Activated naive CD4-positive, alpha-beta T cell (primary cell): ENCODE measurements around the gene MAP7.
A peak's percentile ranks its signal among the peaks of the same experiment; 100 is the strongest.
"Not testable (repeated sequence)": the region's sequence is repeated elsewhere in the genome, so short reads cannot be mapped to it uniquely, and the experiment has no call there.

ENCODE experiments used
- DNase-seq, 4 experiments: peaks; one replicate each; lab custom pipeline; 2025; lab: John Stamatoyannopoulos, UW

The MAP7 gene

DNA sequence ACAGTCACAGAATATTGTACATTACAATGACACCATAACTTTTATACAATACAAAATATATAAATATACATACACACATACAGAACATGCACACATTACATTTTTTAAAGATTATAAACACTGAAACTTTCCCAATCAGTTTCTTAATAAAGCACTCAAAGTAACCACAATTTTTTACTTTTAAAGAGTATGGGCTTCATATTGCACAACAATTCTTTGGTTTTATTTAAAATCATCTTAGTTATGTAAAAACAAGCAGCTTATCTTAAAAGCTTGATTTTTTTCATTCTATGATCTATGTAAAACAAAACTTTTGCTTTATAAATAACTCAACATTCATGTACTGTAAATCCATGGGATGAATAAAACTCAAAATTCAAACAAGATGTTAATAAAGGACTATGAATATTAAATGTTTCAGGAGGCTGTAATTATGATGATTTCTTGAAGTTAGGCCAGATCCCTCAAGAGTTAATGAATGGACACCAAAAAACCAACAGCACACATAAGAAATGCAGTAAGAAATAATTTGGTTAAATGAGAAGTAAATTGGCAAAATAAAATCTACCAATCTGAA lies 167.5 kb downstream of the MAP7 start:
- DNase-seq = no peak

DNA sequence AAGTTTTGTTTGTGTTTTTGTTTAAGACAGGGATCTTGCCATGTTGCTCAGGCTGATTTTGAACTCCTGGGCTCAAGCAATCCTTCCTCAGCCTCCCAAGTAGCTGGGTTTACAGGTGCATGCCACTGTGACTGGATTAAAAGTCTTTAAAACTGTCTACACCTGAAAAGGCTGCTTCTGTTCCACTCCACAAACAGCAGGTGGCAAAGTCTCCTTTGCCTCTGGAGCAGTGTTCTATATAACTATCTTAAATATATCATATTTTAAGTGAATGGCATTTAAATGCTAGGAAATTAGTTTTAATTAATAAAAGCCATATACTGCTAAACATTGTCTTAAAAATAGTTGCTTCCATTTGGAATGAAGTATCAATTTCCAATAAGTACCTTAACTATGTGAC lies 171.3 kb downstream of the MAP7 start:
- DNase-seq = no peak

DNA sequence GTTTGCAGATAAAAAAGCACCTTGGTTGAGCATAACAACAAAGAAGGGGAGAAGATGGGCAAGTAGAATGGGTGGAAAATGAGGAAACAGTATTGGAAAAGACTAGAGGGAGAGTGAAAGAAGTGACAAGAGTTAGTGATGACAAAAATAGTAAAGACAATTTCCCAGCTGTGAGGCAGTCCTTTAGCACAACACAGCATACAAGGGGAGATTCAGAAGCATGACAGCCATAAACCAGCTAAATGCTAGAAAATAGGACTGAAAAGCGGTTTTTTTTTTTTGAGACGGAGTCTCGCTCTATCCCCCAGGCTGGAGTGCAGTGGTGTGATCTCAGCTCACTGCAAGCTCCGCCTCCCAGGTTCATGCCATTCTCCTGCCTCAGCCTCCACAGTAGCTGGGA lies 174.4 kb downstream of the MAP7 start:
- DNase-seq = not testable (repeated sequence)

DNA sequence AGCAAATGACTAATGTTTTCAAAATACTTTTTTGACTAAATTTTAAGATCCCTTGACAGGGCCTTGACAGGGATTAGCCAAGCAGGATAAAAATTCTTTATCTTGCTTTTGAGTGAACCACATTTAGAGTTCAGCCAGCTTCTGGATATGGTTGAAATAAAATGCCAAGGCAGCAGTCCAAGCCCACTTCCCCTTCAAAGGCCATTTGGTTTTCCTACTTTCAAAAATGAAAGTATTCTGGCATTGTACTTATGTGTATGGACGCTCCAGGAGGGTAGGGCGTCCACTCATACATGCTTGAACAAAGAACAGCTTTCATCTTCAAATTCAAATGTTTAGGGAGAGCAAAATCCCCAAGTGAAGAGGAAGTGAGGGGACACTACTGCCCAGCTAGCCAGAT lies 178.3 kb downstream of the MAP7 start:
- no peak for DNase-seq

DNA sequence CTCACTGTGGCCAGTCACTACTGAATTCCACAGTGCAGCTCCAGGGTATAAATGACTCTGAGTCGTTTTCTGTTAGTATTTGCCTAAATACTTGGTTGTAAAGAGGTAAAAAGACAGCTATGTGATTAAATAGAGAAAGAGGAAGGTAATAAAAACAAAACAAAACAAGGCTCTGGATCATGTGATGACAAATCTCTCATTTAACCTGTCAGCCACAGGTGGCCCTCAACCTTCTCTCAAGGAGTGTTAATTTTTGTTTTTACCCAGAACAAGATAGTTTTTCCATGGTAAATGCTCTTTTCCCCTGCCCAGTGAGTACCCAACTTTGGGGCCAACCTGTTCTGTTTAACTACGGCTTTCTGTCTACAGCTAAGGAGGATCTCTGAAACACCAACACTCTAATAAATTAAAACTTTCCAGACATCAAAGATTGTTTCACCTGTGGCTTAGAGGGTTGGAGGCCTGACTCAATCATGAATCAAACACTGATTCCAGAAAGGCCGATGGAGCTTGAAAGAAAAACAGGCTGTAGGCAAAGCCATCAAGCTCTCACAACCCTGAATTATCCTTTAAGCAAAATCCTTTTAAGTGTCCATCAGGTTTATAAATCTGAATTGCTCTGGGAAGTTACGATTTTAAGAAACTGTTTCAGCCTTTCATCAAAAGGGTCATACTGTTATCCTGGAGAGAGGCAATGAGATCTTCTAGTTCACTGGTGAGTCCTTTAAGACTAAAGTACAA lies 179.1 kb downstream of the MAP7 start:
- DNase-seq = no peak

DNA sequence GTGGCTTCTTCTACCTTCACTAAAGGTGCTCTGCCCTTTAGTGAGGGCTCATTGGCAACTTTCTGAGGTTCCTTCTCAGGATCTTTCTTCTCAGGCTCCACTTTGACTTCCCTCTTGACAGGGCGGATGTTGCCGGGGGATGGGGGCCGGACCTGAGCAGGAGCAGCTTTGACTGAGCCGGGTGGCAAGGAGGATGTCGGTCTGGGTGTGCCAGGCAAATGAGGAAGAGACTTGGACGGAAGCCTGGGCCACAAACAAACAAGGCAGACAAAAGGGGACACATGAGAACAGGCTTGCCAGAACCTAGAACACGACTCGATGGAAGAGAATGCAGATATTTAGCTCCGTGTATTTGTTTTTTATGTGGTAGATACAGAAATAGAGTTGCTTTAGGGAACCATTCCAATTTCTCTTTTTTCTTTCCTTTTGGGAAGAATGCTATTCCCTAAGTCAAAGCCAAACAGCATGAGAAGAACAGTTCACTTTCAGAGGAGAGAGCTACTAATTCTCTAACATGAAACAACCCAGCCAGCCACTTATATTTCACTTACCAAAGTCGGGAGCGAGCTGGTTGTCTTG lies 184.4 kb downstream of the MAP7 start:
- peak in 1 of 4 experiments; percentile 2 for DNase-seq

DNA sequence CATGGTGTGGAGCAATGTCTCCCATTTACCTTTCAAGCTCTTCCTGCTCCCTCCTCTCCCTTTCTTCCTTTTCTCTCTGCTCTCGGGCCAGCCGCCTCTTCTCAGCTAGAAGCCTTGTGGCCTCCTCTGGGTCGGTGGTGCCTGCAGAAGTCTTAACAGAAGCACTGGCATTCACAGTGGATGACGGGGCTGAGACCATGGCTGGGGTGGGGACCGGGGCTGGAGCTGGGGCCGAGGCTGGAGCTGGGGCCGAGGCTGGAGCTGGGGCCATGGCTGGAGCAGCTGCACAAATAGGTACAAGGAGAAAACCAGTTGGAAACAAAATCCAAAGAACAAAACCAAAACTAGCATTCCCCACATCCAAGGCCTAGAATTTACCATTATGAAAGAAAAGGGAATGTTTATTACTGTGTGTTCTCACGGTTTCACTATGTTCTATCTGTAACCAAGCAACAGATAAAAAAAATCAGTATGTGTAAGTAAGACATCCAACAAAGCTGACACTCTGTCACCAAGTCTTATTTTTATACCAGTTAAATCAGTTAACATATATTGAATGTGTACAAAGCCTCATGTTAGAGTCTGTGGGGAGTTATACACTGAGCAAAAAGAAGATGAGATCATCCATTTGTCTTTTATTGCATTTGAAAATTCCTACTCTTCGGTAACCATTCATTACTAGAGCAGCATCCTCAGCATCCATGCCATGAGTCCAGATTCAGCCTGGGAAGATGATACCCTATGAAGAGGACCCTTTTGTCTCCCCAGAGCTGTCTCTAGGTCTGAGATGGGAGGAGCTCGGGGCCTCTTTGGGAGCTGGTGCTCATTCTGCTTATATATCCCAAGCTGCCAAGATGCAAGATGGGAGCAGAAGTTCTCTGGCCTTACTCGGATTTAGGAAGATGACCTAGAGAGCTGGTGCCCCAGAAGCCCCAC lies 187.5 kb downstream of the MAP7 start:
- no peak for DNase-seq

DNA sequence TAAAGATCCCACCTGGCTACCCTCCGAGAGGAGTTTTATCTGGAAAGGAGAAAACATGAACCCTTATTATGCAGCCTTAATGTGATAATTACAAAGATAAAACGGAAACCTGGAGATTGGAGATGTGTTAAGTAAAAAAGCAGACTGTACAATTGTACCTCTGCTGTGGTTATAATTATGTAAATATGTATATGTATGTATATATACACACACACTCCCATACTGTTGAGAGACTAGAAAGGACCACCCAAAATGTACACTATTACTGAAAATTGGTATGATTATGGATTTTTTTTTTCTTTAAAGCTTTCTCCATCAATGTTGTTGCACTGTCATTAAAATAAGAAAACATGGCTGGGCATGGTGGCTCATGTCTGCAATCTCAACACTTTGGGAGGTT lies 188.4 kb downstream of the MAP7 start:
- no peak for DNase-seq

DNA sequence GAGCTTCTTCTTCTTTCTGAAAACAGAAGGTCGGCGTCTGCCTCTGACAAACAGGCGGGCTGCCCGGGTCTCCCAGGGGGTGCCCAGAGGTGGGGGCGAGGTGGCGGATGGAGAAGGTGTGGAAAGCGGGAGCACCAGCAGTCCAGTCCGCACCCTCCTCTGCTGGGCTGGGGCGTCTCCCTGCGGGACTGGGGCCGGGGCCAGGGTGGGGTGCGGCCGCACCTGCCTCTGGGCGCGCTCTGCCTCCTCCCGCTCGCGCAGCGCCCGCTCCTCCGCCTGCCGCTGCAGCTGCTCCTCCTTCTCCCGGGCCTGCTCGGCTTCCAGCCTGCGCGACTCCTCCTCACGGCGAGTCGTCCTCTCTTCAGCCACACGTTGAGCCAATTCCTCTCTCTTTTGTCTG lies 189.4 kb downstream of the MAP7 start:
- DNase-seq = no peak

DNA sequence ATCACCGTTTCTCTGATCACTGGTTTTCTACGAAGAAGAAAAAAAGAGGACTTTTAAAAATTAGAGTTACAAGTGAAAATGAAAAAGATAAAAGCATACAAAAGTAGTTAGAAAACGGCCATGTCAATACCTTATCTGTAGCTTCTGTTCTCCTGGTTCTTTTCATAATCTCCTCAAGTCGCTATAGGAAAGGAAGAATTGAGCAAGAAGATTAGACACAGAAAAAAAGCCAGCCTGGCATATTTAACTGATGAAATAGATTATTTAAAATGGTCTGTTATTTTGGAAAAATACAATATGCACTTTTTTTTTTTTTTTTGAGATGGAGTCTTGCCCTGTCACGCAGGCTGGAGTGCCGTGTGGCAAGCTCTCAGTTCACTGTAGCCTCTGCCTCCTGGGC lies 190.4 kb downstream of the MAP7 start:
- no peak for DNase-seq

DNA sequence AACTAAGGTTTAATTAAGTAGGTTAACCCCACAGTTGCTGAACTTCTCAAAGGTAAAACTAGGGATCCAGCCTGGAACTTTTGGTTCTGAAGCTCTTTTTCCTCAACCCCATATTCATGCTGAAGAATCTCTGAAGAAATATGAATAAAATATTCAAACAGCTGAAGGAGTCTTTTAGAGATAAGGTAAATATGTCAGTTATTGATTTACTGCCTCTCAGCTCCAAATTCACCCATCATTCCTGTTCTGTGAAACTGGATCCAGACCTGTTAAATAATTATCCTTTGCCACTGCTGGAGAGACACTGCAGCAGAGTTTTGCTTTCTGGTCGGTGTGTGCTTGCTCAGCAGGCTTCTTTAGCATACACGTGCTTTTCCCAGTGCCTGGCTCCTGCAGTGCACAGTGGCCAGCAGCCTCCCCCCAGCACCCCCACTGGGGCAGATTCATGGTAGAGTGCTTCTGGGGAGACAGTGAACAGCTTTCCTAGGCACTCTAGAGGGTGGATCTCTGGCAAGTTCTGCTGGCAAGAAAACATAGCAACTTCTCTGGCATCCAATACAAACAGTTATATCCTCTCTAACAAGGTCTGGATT lies 198.6 kb downstream of the MAP7 start:
- DNase-seq = no peak

DNA sequence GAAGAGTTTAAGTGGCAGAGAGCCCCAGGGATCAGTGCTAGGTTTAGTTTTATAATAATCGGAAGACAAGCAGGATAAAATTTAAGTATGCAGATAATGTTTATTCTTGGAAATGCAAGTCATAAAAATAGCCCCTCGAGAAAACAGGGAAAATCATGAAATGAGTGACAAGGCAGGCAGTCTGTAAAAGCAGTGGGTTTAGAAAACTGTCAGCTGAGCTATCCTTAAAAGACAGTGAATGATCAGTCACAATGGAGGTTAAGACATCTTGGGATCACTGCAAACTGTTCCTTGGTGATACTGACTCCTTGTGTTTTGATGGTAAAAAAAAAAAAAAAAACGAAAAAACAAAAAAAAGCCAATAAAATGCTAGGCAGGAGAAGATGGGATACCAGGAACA lies 199.3 kb downstream of the MAP7 start:
- no peak for DNase-seq

DNA sequence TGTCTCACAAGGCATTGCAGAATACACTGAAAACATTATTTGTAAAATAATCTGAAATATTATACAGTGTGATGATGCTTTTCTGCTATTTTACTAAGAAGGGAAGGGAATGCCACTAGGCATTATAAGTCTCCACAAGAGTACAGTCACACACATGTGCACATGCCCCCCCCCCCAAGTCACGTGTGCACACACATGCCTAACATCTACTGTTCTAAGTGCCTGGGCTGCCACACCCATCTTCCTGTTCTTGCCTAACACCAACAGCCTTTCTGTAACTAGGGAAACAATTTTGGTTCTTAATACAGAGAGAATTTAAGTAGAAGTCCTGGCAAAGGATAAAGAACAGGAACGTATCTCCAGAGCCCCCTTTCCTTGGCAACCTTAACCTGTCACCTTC lies 202.4 kb downstream of the MAP7 start:
- no peak for DNase-seq

DNA sequence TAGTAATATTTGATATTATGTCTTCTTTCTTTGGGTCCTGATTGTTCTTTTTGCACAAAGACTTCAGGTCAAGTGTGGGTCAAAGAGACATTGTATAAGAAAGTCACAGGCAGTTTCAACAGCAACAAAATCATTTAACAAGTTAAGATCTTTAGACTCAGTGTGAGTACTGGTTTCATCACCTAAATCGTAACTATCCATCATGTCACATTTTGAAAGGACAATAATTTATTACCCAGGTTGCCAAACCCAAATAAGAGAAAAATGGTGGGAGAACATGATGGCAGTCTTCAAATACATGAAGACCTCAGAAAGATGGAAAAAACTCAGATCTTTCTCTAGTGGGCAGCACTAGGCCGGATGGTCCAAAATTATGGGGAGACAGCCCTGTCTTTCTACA lies 205.1 kb downstream of the MAP7 start:
- no peak for DNase-seq

DNA sequence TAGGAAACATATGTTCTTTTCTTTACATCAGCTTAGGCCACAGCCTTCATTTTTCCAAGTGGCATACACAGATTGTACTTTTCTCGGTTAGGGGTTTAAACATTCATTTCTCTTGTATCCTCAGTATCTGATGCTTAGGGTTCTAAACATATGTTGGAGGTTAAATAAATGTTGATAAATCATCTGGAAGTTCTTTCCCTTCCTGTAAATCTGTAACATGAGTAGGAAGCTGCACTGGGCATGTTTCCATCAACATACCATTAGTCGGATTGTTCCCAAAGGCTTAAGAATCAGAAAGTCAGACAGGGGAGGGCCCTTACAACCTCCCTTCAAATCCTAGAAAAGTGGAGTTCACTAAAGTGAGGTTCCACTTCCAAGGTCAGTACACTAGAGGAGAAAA lies 205.8 kb downstream of the MAP7 start:
- DNase-seq = no peak

DNA sequence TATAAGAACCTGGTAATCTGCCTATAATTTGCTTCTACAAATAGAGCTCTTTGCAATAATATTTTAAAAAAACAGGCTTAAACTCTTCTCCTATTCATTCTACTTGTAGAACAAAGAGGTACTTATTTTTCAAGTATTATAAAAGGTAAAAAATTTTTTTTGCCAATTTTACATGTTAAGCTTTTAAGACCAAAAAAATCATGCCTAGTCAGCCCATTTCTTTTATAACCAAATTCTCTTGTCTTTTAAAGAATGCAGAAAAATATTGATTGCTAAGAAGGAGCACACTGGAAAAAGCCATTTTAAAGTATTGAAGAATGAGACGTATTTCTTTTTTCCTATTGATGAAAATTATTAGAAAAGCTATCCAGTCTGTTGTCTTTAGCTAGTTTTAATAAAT lies 206.5 kb downstream of the MAP7 start:
- no peak for DNase-seq

DNA sequence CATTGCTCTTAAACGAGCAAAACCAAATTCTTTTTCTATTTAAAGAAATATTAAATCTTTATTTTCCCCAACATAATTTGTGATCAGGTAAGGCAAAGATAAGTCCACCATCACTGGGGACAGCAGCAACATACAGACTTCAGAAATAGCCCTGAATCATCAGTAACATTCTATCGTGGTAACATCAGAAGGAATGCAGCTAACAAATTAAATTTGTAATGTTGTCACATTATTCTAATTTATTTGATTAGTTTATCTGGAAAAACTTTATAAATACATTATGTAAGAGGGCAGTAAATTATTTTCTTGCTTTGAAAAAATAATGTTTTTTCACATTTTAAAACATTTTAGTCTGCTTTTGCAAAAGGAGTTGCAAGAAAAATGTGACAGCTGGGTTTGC lies 206.9 kb downstream of the MAP7 start:
- DNase-seq = no peak

DNA sequence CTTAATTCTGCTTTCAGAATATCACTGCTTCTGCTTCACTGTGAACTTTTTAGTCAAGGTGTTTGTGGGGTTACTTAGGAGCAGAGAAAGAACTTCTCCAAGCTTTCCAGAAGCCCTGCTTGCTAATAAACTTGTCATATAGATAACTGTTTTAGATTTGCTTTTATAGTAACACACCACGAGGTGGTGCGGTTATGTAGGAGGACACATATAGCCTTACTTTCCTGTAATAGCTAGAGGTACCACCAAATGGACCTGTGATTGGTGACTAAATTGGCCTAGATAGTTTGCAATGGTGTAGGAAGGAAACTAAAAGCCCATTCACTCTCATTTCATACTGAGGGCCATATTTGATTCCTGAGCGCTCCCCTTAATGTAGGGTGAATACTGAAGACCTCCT lies 208.3 kb downstream of the MAP7 start:
- DNase-seq = no peak

DNA sequence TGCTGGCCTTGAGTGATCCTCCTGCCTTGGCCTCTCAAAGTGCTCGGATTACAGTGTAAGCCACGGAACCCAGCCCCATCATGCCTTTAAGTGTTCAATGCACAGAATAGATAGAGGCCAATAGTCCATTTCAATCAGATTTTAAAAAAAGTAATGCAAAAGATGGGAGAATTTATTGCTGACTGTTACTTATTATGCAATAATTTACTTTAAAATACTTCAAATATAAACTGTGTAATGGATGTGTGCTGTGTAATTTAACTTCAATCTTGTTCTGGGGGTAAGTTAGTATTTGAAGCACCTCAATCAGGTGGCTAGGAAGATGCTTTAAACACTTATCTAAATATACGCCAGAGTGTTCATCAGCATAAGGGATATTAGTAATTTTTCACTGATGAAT lies 208.9 kb downstream of the MAP7 start:
- no peak for DNase-seq

DNA sequence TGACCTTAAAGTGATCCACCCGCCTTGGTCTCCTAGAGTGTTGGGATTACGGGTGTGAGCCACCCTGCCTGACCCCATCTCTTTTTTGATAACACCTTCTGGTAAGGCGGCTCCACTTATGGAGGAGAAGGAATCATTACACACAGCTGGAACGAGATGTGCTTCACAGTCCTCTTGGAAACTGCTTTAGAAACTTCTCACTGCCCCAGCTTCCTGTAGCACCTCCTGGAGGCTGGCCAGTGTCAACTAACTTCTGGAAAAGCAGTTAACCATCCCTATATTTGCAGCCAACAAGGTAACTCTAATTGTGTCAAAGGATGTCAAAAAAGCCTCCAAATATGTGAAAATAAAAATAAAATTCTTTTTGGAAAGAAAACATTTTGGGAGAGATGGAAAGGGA lies 211.7 kb downstream of the MAP7 start:
- no peak for DNase-seq

DNA sequence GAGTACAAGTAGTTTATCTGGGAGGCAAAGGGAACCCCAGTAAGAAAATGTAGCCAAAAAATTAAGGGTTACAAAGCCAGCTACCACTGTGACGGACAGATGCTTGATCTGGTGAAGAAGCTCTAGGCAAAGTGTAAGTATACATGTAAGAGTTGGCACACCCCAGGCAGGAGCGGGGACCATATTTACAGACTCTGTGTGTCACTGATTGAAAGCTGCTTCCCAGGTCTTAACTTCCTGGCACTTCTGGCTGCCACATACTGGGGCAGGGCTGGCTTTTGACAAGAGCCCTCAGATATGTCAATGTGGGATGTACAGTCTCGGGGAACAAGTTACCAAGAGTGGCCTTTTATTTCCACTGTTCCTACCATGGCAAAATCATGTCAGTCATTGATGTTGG lies 212.6 kb downstream of the MAP7 start:
- no peak for DNase-seq

DNA sequence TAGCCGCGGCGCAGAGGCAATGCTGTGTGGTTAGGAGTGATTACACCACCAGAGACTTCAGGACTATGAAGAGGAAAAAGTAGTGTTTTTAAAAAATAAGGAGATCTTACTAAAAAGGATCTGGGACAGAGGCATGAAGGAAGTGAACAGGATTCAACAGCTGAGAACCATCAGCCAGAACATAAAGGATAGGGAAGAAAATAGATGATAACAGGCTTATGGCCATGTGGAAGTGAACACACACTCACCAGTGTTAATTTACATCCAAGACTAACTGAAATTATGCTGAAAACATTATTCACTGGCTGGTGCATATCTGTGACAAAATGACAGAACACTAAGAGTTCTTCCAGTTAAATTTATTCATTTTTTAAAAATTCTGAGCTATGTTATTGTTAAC lies 213.1 kb downstream of the MAP7 start:
- no peak for DNase-seq
